HG02759 (cell line): ENCODE data around the gene ABHD14A.

Experiments
- ATAC-seq: cut with Tn5 transposase; IDR thresholded peaks from one replicate; pipeline ENCODE4 v1.9.1; 2021; ENCODE audit warnings: mild to moderate bottlenecking, moderate library complexity; ENCODE audit not compliant: unreplicated experiment

Gene ABHD14A

DNA sequence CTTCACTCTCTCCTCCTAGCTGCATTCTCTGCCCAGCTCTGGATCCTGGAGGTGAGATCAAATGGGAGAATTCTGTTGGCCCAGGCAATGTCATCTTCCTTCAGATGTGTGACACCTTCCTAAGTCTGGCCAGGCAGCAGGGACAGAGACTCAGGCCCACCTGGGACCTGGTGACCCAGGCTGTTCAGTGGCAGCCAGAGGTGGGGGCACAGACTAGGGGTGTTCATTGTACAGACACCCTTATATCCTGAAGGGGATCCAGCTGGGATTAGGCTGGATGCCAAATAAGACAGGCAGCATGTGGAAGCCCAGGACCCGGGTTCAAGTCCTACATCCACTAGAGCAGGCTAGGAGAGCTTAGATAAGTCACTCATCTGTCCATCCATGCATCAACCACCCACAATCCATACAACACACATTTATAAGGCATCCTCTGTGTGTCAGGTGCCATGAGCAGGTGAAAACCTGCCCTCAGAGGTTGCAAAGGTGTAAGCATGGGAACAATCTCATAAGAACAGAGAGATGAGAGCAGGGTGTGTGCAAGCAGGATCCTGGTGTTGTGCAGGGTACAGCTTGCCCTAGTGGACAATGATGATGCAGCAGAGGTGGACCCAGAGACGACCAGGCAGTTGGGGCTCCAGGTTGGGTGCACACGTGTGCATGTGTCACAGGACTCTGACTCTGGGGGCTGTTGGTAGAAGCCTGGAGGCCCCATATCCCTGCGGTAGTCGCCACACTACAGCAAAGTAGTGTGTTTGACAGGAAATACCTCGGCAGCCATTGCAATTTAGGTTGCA, 39.1 kb downstream of the ABHD14A start:
- ATAC-seq, result no peak

DNA sequence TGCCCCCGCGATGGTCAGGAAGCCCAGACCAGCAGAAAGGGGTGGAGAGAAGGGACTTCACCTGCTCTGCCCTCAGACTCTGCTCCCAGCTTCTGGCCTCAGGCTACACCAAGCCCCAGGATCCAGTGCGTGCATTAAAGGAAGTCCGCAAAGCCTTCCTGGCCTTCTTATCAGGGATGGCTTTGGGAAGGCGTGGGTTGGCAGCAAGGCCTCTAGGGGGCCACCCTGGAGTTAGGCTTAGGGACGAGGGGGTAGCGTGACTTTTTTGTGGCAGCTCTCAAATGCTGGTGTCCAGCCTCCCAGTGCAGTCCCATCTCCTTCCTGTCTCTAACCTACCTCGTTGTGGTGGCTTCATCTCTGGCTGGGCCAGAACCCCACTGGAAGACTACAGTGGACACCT, 39.7 kb downstream of the ABHD14A start:
- no peak for ATAC-seq

DNA sequence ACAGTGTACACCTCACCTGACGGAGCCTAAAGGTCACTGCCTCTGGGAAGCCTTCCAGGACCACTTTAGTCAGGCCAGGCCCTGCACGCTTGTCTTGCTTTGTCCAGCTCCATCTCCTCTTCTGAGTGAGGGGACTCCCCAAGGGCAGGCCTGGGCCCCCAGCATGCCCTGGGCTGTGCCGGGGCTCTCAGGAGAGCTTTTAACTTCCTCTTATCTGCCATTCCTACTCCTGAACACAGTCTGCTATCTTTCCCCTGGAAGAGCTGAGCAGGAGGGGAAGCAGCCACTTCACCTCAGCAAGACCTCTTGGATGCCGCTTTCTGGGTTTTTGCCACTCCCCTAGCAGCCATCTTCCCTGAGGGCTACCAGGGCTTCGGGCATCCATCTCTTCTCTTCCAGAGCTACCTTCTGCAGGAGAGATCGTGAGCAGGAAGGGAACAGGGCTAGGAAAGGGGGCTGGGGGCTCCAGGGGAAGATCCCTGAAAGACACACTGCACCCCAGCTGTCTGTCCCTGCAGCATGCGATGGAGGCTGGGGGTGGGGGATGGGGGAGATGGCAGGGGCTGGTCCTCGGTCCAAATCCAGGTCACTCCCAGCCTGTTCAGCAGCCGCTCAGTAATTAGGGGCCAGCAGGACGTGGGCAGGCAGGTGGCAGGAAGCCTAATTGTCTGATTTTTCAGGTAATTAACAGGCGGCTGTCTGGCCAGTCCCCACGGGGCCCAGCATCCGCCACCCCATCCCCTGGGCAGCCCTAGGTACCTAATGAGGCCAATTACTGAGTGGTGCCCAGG, 40.8 kb downstream of the ABHD14A start:
- no peak for ATAC-seq

- no peak for ATAC-seq
Measured at GRCh38 chr3:52017586-52017985, 42.7 kb downstream of the ABHD14A start.

- ATAC-seq, result no peak
Measured at GRCh38 chr3:52018319-52019000, 43.6 kb downstream of the ABHD14A start.

DNA sequence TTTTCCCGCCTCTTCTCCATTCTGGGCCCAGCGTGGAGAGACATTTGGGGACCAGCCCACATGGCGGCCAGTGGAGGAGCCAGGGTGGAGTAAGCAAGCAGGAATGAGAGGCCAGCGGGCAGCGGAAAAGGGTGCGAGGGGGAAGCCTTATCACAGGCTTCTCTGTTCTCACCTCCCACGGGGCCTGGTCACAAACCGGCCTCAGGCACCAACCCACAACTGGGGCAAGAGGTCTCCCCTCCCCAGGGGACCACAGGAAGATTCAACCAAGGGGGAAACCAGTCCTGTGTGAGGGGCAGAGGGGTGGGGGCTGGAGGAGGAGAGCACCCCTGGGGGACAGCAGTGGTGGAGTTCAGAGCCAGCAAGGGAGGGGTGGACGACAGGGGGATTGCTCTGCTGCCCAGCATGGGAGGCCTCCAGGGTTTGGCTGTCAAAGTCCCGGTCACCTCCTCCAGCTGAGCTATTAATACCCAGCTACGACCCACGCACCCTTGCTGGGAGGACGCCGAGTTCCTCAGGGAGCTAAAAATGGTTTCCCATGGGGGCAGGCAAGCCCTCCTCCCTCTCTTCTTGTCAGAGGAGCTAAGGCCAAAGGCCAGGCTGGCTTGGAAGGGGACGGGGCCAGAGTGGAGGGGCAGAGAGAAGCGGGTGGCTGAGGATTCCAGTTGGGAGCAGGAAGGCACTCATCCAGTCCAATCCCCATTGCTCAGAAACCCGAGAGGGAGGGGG, 44.7 kb downstream of the ABHD14A start:
- no peak for ATAC-seq

DNA sequence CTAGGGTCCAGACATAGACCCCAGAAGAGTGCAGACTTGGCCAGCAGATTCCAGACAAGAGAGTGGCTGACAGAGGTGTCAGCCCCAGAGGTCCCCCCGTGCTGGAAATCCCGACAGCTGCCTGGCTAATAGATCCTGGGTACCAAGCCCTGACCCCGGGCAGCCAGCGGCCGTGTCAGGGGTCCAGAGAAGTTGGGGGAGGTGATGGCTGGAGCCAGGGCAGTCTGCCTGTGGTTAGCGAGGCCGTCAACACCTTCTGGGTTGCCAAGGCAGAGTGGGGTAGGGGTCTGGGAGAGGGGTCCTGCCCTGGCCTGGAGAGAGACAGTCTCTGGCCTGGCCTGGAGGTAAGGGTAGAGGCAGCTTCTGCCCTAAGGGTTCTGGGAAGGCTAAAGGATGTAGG, 45.9 kb downstream of the ABHD14A start:
- no peak for ATAC-seq

GRCh38 chr3:52021489-52022268, 46.8 kb downstream of the ABHD14A start:
- ATAC-seq, result no peak

DNA sequence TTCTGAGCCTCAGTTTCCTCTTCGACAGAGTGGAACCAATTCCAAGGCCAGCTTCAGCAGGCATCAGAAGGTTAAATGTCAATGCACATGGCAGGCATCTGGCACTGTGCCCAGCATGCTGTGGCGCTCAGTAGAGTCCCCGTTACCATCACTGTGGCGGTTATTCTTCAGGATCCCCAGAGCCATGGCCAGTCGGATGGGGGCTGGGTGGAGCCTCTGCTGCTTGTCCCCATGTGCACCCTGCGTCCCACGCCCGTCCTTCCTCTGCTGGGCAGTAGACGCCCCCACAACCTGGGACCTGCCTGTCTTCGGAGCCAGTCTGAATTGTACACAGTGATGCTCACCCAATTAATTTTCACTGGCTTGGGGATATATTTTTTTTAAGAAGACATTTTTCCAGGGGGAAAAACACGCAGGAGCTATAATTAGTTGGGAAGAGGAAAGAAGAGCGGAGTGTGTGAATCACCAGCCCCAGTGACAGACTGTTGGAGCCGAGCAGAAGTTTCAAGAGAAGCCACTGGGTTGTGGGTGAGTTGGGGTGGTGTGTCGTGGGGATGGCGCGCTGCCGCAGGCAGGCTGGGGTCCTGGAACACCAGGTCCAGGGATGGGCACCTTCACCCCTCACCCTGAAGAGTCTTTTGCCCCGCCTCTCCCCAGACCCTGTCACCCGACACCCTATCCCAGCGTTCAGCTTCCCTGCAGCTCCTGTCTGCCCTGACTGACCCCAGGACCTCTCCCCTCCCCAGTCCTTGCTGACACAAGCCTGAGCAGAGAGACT, 47.6 kb downstream of the ABHD14A start:
- no peak for ATAC-seq

- no peak for ATAC-seq
Measured at GRCh38 chr3:52023101-52023770, 48.4 kb downstream of the ABHD14A start.

DNA sequence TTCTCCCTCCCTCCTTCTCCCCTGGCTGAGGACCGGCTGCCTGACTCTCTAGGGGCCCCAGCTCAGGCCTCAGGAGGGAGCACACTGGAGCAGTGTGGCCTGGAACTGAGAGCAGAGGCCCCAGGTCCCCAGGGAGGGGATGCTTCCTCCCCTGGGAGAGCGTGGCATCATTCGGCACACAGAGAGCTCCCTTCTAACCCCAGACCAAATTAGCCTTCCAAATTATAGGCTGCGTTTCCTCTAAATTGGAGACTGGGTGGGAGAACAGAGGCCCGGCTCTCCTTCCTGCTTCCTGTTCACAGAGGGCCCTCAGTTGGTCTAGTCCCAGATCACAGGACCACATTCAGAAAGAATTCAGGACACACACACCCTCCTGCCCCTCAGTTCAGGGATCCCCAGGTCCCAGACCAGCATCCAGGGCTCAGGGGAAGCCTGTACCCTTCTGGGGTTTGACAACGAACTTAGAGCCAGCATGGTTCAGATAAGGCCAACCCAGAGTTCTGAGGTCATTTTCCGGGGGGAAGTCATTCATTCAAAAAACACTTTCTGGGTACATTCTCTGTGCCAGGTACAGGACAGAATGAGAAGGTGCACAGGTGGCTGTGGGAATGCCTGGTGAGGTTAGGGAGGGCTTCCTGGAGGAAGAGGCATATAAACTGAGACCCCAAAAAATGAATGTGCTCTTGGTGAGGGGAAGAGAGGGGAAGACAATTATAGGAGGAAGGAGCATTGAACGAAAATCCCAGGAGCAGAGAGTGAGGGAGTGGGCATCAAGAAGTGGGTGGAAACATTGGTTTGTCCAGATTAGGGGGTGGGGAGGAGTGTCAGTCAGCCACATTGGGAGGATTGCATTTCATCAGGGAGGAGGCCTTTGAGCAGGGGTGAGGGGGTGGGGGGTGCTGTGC, 49.2 kb downstream of the ABHD14A start:
- ATAC-seq, result peak; percentile 72

GRCh38 chr3:52024765-52025452, 50.0 kb downstream of the ABHD14A start:
- no peak for ATAC-seq

GRCh38 chr3:52025453-52025852, 50.6 kb downstream of the ABHD14A start:
- ATAC-seq, result no peak

DNA sequence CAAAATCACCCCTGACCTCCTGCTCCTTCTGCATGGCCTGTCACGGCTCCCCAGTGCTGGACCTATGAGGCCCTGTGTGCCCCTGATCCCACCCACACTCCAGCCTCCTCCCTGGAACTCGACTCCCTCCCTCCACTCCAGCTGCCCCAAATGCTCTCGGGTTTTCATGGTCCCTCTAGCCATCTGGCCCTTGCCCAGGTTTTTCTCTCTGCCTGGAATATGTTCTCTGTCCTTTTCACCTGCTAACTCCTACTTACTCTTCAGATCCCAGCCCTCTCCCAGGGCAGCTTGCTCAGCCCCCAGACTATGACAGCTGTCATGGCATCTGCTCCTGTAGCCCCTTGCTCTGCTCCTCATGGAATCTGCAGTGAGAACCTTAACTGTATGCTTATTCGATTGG, 51.2 kb downstream of the ABHD14A start:
- no peak for ATAC-seq

DNA sequence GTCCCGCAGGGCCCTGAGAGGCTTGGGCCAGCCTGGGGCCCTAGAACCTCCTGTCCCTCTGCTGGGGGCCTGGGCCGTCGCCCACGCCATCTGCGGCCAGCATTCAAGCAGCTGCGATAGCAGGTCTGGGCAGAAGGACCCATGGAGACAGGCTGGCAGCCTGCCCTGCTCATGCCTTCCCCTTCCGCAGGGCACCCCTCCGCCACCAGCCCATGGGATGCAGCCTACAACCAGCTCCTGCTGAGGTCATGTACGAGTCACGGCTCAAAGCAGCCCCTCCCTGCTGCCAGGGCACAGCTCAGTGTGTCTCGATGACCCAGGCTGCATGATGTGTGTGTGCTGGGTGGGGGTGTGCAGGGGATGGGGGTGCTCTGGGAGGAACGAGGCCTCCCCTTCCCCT, 53.7 kb downstream of the ABHD14A start:
- no peak for ATAC-seq

GRCh38 chr3:52029053-52029452, 54.2 kb downstream of the ABHD14A start:
- ATAC-seq, result no peak

GRCh38 chr3:52029535-52029934, 54.7 kb downstream of the ABHD14A start:
- no peak for ATAC-seq
